H9 (cell line): ENCODE measurements around the gene AMH. TPM values are rescaled to one million over a fixed set of nuclear protein-coding genes. Genes with fewer than 3 reads are reported as not detected.

Source experiments
- DNase-seq: peaks from one replicate; pipeline ENCODE4 v3.0.0-alpha.2; 2017
- H2AFZ ChIP-seq: one replicate; pipeline ENCODE4 v1.6.1; 2013; ENCODE audit warnings: mild to moderate bottlenecking, low read length, control low read depth, moderate library complexity
- H2AK5ac ChIP-seq: 2 replicates; pipeline ENCODE4 v1.6.1; 2013; ENCODE audit warnings: low read length, control low read depth, mixed read lengths; ENCODE audit not compliant: insufficient read length
- H2BK120ac ChIP-seq: one replicate; pipeline ENCODE4 v1.6.1; 2013; ENCODE audit warnings: low read depth, mild to moderate bottlenecking, low read length, control low read depth, inconsistent platforms; ENCODE audit not compliant: poor library complexity, severe bottlenecking
- H2BK12ac ChIP-seq: 2 replicates; pipeline ENCODE4 v1.6.1; 2013; ENCODE audit warnings: low read length, control low read depth, mixed read lengths, low read depth; ENCODE audit not compliant: insufficient read length
- H2BK15ac ChIP-seq: 2 replicates; pipeline ENCODE4 v1.6.1; 2013; ENCODE audit warnings: low read depth, low read length, control low read depth
- H2BK20ac ChIP-seq: one replicate; pipeline ENCODE4 v1.6.1; 2013; ENCODE audit warnings: low read depth, mild to moderate bottlenecking, low read length, control low read depth, inconsistent platforms; ENCODE audit not compliant: poor library complexity, severe bottlenecking
- H2BK5ac ChIP-seq: 2 replicates; pipeline ENCODE4 v1.6.1; 2013; ENCODE audit warnings: low read length, control low read depth, mixed read lengths; ENCODE audit not compliant: insufficient read length
- H3K14ac ChIP-seq: 2 replicates; pipeline ENCODE4 v1.6.1; 2013; ENCODE audit warnings: low read length, control low read depth; ENCODE audit not compliant: insufficient read depth
- H3K18ac ChIP-seq: 2 replicates; pipeline ENCODE4 v1.6.1; 2013; ENCODE audit warnings: low read depth, mild to moderate bottlenecking, mixed read lengths, low read length, control low read depth; ENCODE audit not compliant: insufficient read length
- H3K23ac ChIP-seq: 2 replicates; pipeline ENCODE4 v1.6.1; 2013; ENCODE audit warnings: low read length, control low read depth, mixed read lengths, low read depth; ENCODE audit not compliant: insufficient read length
- H3K23me2 ChIP-seq: 2 replicates; pipeline ENCODE4 v1.6.1; 2013; ENCODE audit warnings: low read depth, mild to moderate bottlenecking, mixed read lengths, low read length, control low read depth; ENCODE audit not compliant: insufficient read length, poor library complexity, severe bottlenecking
- H3K27ac ChIP-seq: 2 replicates; pipeline ENCODE4 v1.5.1; 2013; ENCODE audit warnings: low read length, control low read depth, mixed read lengths, low read depth; ENCODE audit not compliant: insufficient read length
- H3K27me3 ChIP-seq: 2 replicates; pipeline ENCODE4 v1.6.1; 2013; ENCODE audit warnings: low read length, control low read depth, inconsistent platforms; ENCODE audit not compliant: insufficient read depth
- H3K4ac ChIP-seq: 2 replicates; pipeline ENCODE4 v1.6.1; 2013; ENCODE audit warnings: low read depth, mild to moderate bottlenecking, control low read depth, inconsistent platforms, low read length, moderate library complexity
- H3K4me1 ChIP-seq: 2 replicates; pipeline ENCODE4 v1.6.1; 2013; ENCODE audit warnings: low read length, control low read depth, inconsistent platforms; ENCODE audit not compliant: insufficient read depth
- H3K4me2 ChIP-seq: 2 replicates; pipeline ENCODE4 v1.6.1; 2013; ENCODE audit warnings: low read length, control low read depth, mixed read lengths; ENCODE audit not compliant: insufficient read length, insufficient read depth
- H3K56ac ChIP-seq: 2 replicates; pipeline ENCODE4 v1.6.1; 2013; ENCODE audit warnings: low read depth, mild to moderate bottlenecking, mixed read lengths, low read length, control low read depth; ENCODE audit not compliant: insufficient read length
- H3K79me1 ChIP-seq: 2 replicates; pipeline ENCODE4 v1.6.1; 2013; ENCODE audit warnings: low read depth, mild to moderate bottlenecking, moderate library complexity, low read length, control low read depth, inconsistent platforms; ENCODE audit not compliant: insufficient read depth, poor library complexity, severe bottlenecking
- H3K79me2 ChIP-seq: 2 replicates; pipeline ENCODE4 v1.6.1; 2013; ENCODE audit warnings: low read length, control low read depth, inconsistent platforms; ENCODE audit not compliant: insufficient read depth
- H3K9ac ChIP-seq: 2 replicates; pipeline ENCODE4 v1.6.1; 2013; ENCODE audit warnings: low read length, control low read depth, mixed read lengths; ENCODE audit not compliant: insufficient read length; ENCODE audit errors: extremely low read depth
- H3K9me3 ChIP-seq: one replicate; pipeline ENCODE4 v1.6.1; 2013; ENCODE audit warnings: low read depth, low read length, inconsistent platforms; ENCODE audit not compliant: control insufficient read depth
- H3T11ph ChIP-seq: one replicate; pipeline ENCODE4 v1.6.1; 2013; ENCODE audit warnings: mild to moderate bottlenecking, low read length, control low read depth, inconsistent platforms
- H4K20me1 ChIP-seq: one replicate; pipeline ENCODE4 v1.6.1; 2013; ENCODE audit not compliant: control insufficient read depth, insufficient read length, insufficient read depth
- H4K5ac ChIP-seq: 2 replicates; pipeline ENCODE4 v1.6.1; 2013; ENCODE audit warnings: low read depth, mild to moderate bottlenecking, mixed read lengths, low read length, control low read depth; ENCODE audit not compliant: insufficient read length
- H4K8ac ChIP-seq: replicated peaks from 2 replicates; pipeline ENCODE4 v1.6.1; 2013; ENCODE audit warnings: low read length, control low read depth, mixed read lengths, low read depth; ENCODE audit not compliant: insufficient read length
- H4K91ac ChIP-seq: 2 replicates; pipeline ENCODE4 v1.6.1; 2013; ENCODE audit warnings: low read depth, mild to moderate bottlenecking, moderate library complexity, mixed read lengths, low read length, control low read depth; ENCODE audit not compliant: insufficient read length
- H3K27ac Mint-ChIP-seq, 3 experiments: 2 replicates in 2 of 3; 3 replicates in 1 of 3; pipeline ENCODE4 v1.8.0; 2020 to 2021; ENCODE audit warnings: mixed read lengths in 3 of 3, mild to moderate bottlenecking in 1 of 3, moderate library complexity in 1 of 3
- H3K27me3 Mint-ChIP-seq: 2 replicates; pipeline ENCODE4 v1.8.0; 2021; ENCODE audit warnings: low read depth, mild to moderate bottlenecking, moderate library complexity, mixed read lengths
- H3K36me3 Mint-ChIP-seq, 3 experiments: 2 replicates in 2 of 3; 3 replicates in 1 of 3; pipeline ENCODE4 v1.8.0; 2020 to 2021; ENCODE audit warnings: low read depth in 3 of 3, mixed read lengths in 3 of 3; ENCODE audit not compliant: insufficient read depth in 1 of 3
- H3K4me1 Mint-ChIP-seq, 2 experiments: 2 replicates each; pipeline ENCODE4 v1.8.0; 2020; ENCODE audit warnings: mixed read lengths in 2 of 2
- H3K4me3 Mint-ChIP-seq, 2 experiments: 2 replicates in 1 of 2; 3 replicates in 1 of 2; pipeline ENCODE4 v1.8.0; 2020 to 2021; ENCODE audit warnings: mild to moderate bottlenecking in 2 of 2, mixed read lengths in 2 of 2, moderate library complexity in 1 of 2
- H3K9me3 Mint-ChIP-seq, 2 experiments: 2 replicates in 1 of 2; 3 replicates in 1 of 2; pipeline ENCODE4 v1.8.0; 2020; ENCODE audit warnings: mild to moderate bottlenecking in 2 of 2, mixed read lengths in 2 of 2, moderate library complexity in 1 of 2
- WGBS: extraction: QIAGEN DNeasy Blood & Tissue Kit; methylation state at CpG from one replicate; pipeline ENCODE4 v1.1.7; 2013; ENCODE audit warnings: missing lambda C conversion rate, low lambda C conversion rate, mixed read lengths; ENCODE audit not compliant: insufficient read length; ENCODE audit errors: extremely low coverage; 5-methylcytosine and 5-hydroxymethylcytosine counted together
- total RNA-seq: library from RNA; stranded (reverse); gene quantifications from 2 replicates; pipeline ENCODE4 v1.2.1, GENCODE V29; 2021
- TF ChIP-seq, protein P1 (sequence below): fragments of 200-600 bp; sonication (generic); conservative IDR thresholded peaks from 3 replicates; pipeline ENCODE4 v1.8.0; 2021; ENCODE audit warnings: antibody characterized with exemption, mild to moderate bottlenecking

AMH gene
- total RNA-seq, 1 experiment from 2014 or later, result 70.7 TPM

GRCh38 chr19:2286402-2287140 is 37.4 kb downstream of the AMH start:
- no peak overlapping the region for H2BK20ac ChIP-seq
- no peak overlapping the region; the same call in 1 of the 2 replicates for H3K14ac ChIP-seq
- WGBS, result no CpG with 5 or more reads among the region's 20 CpGs
- no peaks in the 10 kb centered on the region for H3K4me1 ChIP-seq
- no peak overlapping the region for H2AFZ ChIP-seq
- H4K5ac ChIP-seq, result no peak overlapping the region
- Mint-ChIP-seq H3K9me3 (peaks cover 5 to 6% of the 10 kb centered on the region in 2 experiments; a peak in 3 of 5 replicates), H3K36me3 (peaks cover 0 to 7% (median 4%) of the 10 kb centered on the region in 3 experiments; a peak in 3 of 7 replicates), H3K27me3 (peaks cover 86% of the 10 kb centered on the region), H3K4me1 (peaks cover 7 to 17% of the 10 kb centered on the region in 2 experiments; a peak in 3 of 4 replicates), H3K27ac (no peak overlapping the region), H3K4me3 (no peak overlapping the region)
- no peak overlapping the region for H3K18ac ChIP-seq
- TF ChIP-seq, protein P1, sequence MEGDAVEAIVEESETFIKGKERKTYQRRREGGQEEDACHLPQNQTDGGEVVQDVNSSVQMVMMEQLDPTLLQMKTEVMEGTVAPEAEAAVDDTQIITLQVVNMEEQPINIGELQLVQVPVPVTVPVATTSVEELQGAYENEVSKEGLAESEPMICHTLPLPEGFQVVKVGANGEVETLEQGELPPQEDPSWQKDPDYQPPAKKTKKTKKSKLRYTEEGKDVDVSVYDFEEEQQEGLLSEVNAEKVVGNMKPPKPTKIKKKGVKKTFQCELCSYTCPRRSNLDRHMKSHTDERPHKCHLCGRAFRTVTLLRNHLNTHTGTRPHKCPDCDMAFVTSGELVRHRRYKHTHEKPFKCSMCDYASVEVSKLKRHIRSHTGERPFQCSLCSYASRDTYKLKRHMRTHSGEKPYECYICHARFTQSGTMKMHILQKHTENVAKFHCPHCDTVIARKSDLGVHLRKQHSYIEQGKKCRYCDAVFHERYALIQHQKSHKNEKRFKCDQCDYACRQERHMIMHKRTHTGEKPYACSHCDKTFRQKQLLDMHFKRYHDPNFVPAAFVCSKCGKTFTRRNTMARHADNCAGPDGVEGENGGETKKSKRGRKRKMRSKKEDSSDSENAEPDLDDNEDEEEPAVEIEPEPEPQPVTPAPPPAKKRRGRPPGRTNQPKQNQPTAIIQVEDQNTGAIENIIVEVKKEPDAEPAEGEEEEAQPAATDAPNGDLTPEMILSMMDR, result no peak
- H4K91ac ChIP-seq, result no peak overlapping the region
- no peak overlapping the region for H2BK120ac ChIP-seq
- no peak overlapping the region for H3K23ac ChIP-seq
- H3K4me2 ChIP-seq, result no peak overlapping the region
- H4K8ac ChIP-seq, result no peak overlapping the region
- DNase-seq, result no peak
- no peak overlapping the region for H3K27ac ChIP-seq
- no peak overlapping the region for H3K56ac ChIP-seq
- no peaks in the 10 kb centered on the region for H3K79me1 ChIP-seq
- no peak overlapping the region for H2AK5ac ChIP-seq
- H2BK5ac ChIP-seq, result no peak overlapping the region
- H2BK15ac ChIP-seq, result no peak overlapping the region
- no peaks in the 10 kb centered on the region for H3K79me2 ChIP-seq
- H3K27me3 ChIP-seq, result peaks cover 34% of the 10 kb centered on the region; the same call in 1 of the 2 replicates
- no peak overlapping the region for H3K9ac ChIP-seq
- H3K9me3 ChIP-seq, result no peaks in the 10 kb centered on the region
- no peaks in the 10 kb centered on the region for H4K20me1 ChIP-seq
- no peak overlapping the region for H2BK12ac ChIP-seq
- peaks cover 7% of the 10 kb centered on the region for H3K23me2 ChIP-seq
- H3T11ph ChIP-seq, result no peak overlapping the region
- no peak overlapping the region for H3K4ac ChIP-seq
